Lower leg skin (tissue), 4 donors: Measurements from ENCODE around the gene ALG1. TPM values are rescaled to one million over a fixed set of nuclear protein-coding genes. Genes with fewer than 3 reads are reported as not detected.

Source experiments
- DNase-seq, 2 donors: peaks; one replicate each; pipeline ENCODE4 v3.0.0-alpha.2; 2019; ENCODE audit warnings: low spot score in 2 of 2
- H3K4me3 ChIP-seq: fragments of 200-600 bp; sonication (generic); 2 replicates; pipeline ENCODE4 v1.5.1; 2017; ENCODE audit warnings: mild to moderate bottlenecking, low read depth; ENCODE audit not compliant: poor library complexity, severe bottlenecking
- CTCF ChIP-seq, 3 donors: fragments of 450-650 bp; IDR thresholded peaks; one replicate each; pipeline ENCODE4 v1.5.1; 2016; ENCODE audit warnings: antibody characterized with exemption in 3 of 3, mild to moderate bottlenecking in 3 of 3, moderate library complexity in 2 of 3
- POLR2A ChIP-seq, 2 donors: fragments of 450-650 bp; IDR thresholded peaks; one replicate each; pipeline ENCODE4 v1.6.1; 2016 to 2017; ENCODE audit warnings: antibody characterized with exemption in 2 of 2, mild to moderate bottlenecking in 1 of 2, moderate library complexity in 1 of 2
- WGBS, 2 donors: methylation state at CpG; one replicate each; pipeline ENCODE4 v1.1.5; 2018; 5-methylcytosine and 5-hydroxymethylcytosine counted together
- intact Hi-C: fragments of 100-400 bp; cut with DNase I; formaldehyde crosslinking; loops from one replicate; pipeline ENCODE4 v1.15.0; 2023; ENCODE audit warnings: low total_unique reads
- total RNA-seq, 4 donors: library from RNA; depleted of rRNA; stranded (reverse); fragments of >200 nt; gene quantifications; one replicate each; pipeline ENCODE4 v1.1.0, GENCODE V29; 2016

The ALG1 gene
- total RNA-seq, 4 donors from 2014 or later = 10.9 to 31.5 (median 17.0) TPM

GRCh38 chr16:5069048-5069447 lies 2.6 kb upstream of the ALG1 start:
- TF ChIP-seq POLR2A (IDR thresholded peaks at IDR 0.05) = no peak
- no peak for TF ChIP-seq CTCF (IDR thresholded peaks at IDR 0.05)
- intact Hi-C loops = no loop called here
- no peak overlapping the region for H3K4me3 ChIP-seq
- DNase-seq = no peak
- 84 to 88% methylated on average over 9 of the region's 9 CpGs for WGBS, 2 donors

GRCh38 chr16:5069854-5070253 lies 1.8 kb upstream of the ALG1 start:
- no peak overlapping the region for H3K4me3 ChIP-seq
- intact Hi-C loops = no loop called here
- no peak for DNase-seq
- TF ChIP-seq CTCF (IDR thresholded peaks at IDR 0.05) = no peak
- TF ChIP-seq POLR2A (IDR thresholded peaks at IDR 0.05) = no peak
- 87 to 93% methylated on average over 9 of the region's 9 CpGs for WGBS, 2 donors

- TF ChIP-seq POLR2A (IDR thresholded peaks at IDR 0.05) = no peak
- no peak for TF ChIP-seq CTCF (IDR thresholded peaks at IDR 0.05)
- no peak overlapping the region for H3K4me3 ChIP-seq
- intact Hi-C loops = no loop called here
- WGBS, 2 donors = 81 to 87% methylated on average over 15 of the region's 15 CpGs
- DNase-seq = no peak
Measured at GRCh38 chr16:5070431-5071186, 1.0 kb upstream of the ALG1 start.

- WGBS, 2 donors = 44 to 52% methylated on average over 7 of the region's 7 CpGs
- DNase-seq = no peak
- TF ChIP-seq POLR2A (IDR thresholded peaks at IDR 0.05) (no peak), CTCF (IDR thresholded peaks at IDR 0.05) (no peak)
- intact Hi-C loops = no loop called here
- peak overlapping the region; percentile 69 for H3K4me3 ChIP-seq
Measured at GRCh38 chr16:5071341-5071680, 332 bp upstream of the ALG1 start.

- intact Hi-C loops = no loop called here
- DNase-seq = no peak
- TF ChIP-seq CTCF (IDR thresholded peaks at IDR 0.05) = no peak
- TF ChIP-seq POLR2A (IDR thresholded peaks at IDR 0.05) = no peak
- peak overlapping the region; percentile 69 for H3K4me3 ChIP-seq
- 59 to 61% methylated on average over 12 of the region's 12 CpGs for WGBS, 2 donors
Measured at GRCh38 chr16:5072334-5073278, 963 bp downstream of the ALG1 start.
